GM21723 (cell line): Measurements from ENCODE around the gene MED15.
"Not testable (repeated sequence)": the region's sequence is repeated elsewhere in the genome, so short reads cannot be mapped to it uniquely, and the experiment has no call there.

Experiments used
- ATAC-seq: cut with Tn5 transposase; IDR thresholded peaks from one replicate; pipeline ENCODE4 v1.9.1; 2021; ENCODE audit warnings: mild to moderate bottlenecking, moderate library complexity; ENCODE audit not compliant: unreplicated experiment

The MED15 gene

GRCh38 chr22:20594486-20594885 lies 87.1 kb downstream of the MED15 start:
- not testable (repeated sequence) for ATAC-seq

- ATAC-seq, result no peak
Measured at GRCh38 chr22:20595461-20595860, 88.1 kb downstream of the MED15 start.

GRCh38 chr22:20599117-20599516 lies 91.7 kb downstream of the MED15 start:
- no peak for ATAC-seq

- ATAC-seq, result no peak
Measured at GRCh38 chr22:20600137-20600673, 92.8 kb downstream of the MED15 start.

- ATAC-seq, result no peak
Measured at GRCh38 chr22:20601308-20601707, 93.9 kb downstream of the MED15 start.

GRCh38 chr22:20602609-20603164 lies 95.3 kb downstream of the MED15 start:
- no peak for ATAC-seq

GRCh38 chr22:20604092-20604747 lies 96.8 kb downstream of the MED15 start:
- no peak for ATAC-seq

- no peak for ATAC-seq
Measured at GRCh38 chr22:20604776-20605221, 97.4 kb downstream of the MED15 start.

- ATAC-seq, result no peak
Measured at GRCh38 chr22:20605328-20605727, 97.9 kb downstream of the MED15 start.

- no peak for ATAC-seq
Measured at GRCh38 chr22:20606041-20606783, 98.8 kb downstream of the MED15 start.

- no peak for ATAC-seq
Measured at GRCh38 chr22:20606784-20607128, 99.3 kb downstream of the MED15 start.

- ATAC-seq, result no peak
Measured at GRCh38 chr22:20607157-20607907, 99.9 kb downstream of the MED15 start.

GRCh38 chr22:20610243-20610686 lies 102.9 kb downstream of the MED15 start:
- ATAC-seq, result no peak

GRCh38 chr22:20610757-20611156 lies 103.3 kb downstream of the MED15 start:
- no peak for ATAC-seq

GRCh38 chr22:20611418-20611817 lies 104.0 kb downstream of the MED15 start:
- ATAC-seq, result no peak

GRCh38 chr22:20613301-20613700 lies 105.9 kb downstream of the MED15 start:
- ATAC-seq, result no peak

- ATAC-seq, result no peak
Measured at GRCh38 chr22:20615021-20615420, 107.6 kb downstream of the MED15 start.

- no peak for ATAC-seq
Measured at GRCh38 chr22:20615533-20616450, 108.4 kb downstream of the MED15 start.

GRCh38 chr22:20616451-20617043 lies 109.1 kb downstream of the MED15 start:
- no peak for ATAC-seq

- no peak for ATAC-seq
Measured at GRCh38 chr22:20618488-20618887, 111.1 kb downstream of the MED15 start.
